GM20000 (cell line): ENCODE measurements around the gene ATP8B4.

Experiments used
- DNase-seq: peaks from one replicate; pipeline ENCODE4 v3.0.0; 2012; ENCODE audit warnings: low spot score
- TF ChIP-seq, protein P1 (sequence below): IDR thresholded peaks from 2 replicates; pipeline ENCODE4 v1.5.1; 2012; ENCODE audit warnings: mild to moderate bottlenecking, control low read depth; ENCODE audit errors: extremely low read depth, missing control alignments

The ATP8B4 gene

DNA sequence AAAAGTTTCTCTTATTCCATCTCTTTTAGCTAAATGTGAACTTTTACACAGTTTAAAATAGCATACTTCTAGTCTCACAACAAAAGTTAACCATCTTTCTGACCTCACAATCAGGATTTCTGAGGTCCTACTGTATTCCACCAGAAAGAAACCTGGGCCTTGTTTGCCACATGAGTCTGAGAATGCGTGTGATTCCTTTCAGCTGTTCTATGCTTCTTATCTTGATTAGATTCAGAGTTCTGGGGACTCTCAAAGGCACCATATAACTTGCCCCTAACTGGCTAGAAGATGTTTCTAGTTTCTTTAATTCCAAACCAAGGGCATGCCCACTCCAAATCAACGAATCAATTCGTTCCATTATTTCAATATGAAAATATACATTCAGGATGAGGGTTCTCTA lies 131.1 kb downstream of the ATP8B4 start:
- DNase-seq, result no peak
- TF ChIP-seq, protein P1, sequence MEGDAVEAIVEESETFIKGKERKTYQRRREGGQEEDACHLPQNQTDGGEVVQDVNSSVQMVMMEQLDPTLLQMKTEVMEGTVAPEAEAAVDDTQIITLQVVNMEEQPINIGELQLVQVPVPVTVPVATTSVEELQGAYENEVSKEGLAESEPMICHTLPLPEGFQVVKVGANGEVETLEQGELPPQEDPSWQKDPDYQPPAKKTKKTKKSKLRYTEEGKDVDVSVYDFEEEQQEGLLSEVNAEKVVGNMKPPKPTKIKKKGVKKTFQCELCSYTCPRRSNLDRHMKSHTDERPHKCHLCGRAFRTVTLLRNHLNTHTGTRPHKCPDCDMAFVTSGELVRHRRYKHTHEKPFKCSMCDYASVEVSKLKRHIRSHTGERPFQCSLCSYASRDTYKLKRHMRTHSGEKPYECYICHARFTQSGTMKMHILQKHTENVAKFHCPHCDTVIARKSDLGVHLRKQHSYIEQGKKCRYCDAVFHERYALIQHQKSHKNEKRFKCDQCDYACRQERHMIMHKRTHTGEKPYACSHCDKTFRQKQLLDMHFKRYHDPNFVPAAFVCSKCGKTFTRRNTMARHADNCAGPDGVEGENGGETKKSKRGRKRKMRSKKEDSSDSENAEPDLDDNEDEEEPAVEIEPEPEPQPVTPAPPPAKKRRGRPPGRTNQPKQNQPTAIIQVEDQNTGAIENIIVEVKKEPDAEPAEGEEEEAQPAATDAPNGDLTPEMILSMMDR, result no peak

DNA sequence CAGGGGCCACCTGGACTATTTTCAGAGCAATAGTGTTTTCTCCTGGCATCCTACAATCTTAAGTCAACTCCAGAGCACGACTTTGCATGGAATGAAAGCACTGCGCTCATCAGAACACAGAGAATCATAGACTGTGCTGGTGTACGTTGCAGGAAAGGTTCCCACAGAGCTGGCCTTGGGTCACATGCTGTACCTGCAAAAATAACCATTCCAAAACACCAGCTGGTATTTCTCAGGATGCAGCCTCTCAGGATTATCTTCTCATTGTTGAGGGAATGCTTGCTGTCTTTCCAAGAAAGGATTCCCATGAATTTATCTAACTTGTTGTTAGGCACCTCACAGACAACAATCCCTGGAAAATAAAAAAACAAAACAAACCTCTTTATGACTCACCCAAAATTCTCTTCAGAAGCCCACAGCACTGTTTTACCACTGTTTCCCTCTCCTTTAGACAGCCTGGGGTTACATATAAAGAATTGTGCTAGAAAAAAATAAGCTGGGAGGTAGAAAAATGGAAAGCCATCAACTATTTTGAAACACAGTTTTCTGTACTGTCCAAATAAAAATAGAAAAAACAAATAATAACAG lies 131.7 kb downstream of the ATP8B4 start:
- no peak for DNase-seq
- TF ChIP-seq, protein P1, result no peak

DNA sequence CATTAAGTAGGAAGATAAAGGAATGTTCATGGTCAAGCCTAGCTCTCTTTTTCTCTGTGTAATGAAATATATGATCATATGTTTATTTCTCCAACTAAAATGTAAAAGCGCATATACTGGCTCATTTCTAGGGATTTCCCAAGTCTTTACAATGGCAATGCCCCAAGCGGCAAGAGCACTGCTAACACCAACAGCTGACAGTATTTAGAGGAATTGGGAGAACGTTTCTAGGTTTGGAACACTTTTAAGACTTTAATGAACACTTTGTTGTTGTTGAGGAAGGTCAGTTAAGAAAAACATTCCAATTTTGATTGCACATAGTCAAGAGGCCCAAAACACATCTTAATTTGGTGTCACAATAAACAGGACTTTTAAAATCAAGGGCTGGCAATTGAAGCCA lies 132.7 kb downstream of the ATP8B4 start:
- TF ChIP-seq, protein P1, result no peak
- no peak for DNase-seq

DNA sequence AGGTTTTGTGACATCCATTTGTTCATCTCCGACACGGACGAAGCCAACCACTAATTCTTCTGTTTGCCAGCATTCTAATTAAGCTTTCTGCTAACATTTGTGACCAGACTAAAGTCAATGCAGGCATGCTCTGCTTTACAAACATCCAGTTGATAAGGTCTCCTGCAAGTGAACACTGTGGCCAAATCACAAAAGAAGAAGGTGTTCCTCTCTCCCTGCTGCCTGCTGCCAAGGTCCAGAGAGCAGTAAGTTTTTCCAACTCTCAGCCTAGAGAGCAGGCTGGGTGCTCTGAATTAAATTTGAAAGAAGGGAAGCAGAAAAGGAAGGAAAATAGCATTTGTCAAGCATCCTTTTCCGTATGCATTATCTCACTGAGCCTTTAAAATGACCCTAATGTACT lies 133.6 kb downstream of the ATP8B4 start:
- TF ChIP-seq, protein P1, result no peak
- no peak for DNase-seq

DNA sequence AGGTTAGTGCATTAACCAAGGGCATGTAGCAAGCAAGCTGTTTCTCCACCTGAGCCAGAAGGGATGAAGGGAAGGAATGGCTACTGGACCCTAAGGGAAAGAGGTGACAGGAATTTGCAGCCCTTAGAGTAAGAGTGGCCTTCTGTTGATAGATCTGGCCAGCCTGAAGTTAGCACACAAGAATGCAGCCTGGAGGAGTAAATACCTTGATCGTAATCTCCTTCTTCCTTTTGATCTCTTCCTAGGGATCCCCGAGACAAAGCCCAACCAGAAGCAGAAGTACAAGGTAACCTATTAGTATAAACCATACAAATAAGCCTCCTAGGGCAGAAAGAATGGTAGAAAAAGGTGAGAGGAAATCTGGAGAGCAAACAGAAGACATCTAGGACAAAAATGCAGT lies 134.6 kb downstream of the ATP8B4 start:
- TF ChIP-seq, protein P1, result no peak
- DNase-seq, result no peak

DNA sequence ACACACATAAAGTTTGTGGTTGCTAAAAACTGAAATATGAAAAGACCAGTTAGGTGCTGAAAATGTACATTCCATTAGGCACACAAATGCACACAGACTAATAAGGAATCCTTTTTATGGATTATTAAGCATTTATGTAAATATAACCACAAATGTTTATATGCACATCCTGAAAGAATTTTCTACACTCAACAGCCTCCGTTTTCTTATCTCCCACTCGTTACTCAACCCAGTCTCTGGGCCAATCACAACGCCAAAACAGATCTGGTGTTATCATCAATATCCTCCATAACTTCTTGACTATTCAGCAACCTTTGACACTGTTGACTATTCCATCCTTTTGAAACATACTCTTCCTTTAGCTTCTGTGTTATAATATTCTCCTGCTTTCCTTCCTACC lies 136.4 kb downstream of the ATP8B4 start:
- no peak for DNase-seq
- TF ChIP-seq, protein P1, result no peak

DNA sequence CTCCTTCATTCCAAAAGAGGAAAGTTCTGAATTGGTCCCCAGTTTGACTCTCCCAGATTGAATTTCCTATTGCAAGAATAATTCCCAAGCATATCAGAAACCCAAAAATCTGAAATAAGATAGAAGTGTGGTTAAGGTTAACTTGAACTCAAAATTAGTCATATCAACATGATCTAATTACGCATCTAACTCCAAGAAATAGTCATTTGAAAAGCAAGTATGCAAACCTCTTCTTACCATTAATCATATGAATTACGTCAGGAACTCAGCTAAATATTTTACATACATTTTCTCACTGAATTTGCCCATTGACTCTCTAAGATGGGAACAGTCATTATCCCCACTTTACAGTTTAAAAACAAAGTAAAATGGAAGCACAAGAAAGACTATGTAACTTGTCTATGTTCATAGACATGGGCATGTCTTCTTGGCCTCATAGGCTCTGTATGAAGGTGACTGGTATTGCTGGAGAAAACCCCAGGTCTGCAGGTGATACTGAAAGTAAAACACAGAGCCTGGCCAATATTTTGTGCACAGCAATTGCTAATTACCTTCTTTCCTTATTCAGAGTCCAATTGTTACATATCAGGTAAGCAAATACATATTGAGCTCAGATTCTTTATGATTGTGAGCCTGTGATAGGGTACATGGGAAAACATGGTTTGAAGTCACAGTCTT lies 139.2 kb downstream of the ATP8B4 start:
- no peak for DNase-seq
- TF ChIP-seq, protein P1, result no peak
